ENCODE results near the gene MDP1.

The MDP1 gene

GRCh38 chr14:24215495-24216344, at the start of gene MDP1:
Gene MDP1 (minus strand): TSS chr14:24216066. CDS start chr14:24215955, 111 bp downstream.
- peak; percentile 76 to 95 for DNase-seq

GRCh38 chr14:24264298-24264697, 48.4 kb upstream of the MDP1 start:
- no peak for DNase-seq

- DNase-seq = no peak
These were observed 48.0 kb upstream of the MDP1 start for GRCh38 chr14:24263848-24264247.

- no peak for DNase-seq
These were observed 47.2 kb upstream of the MDP1 start, which contains the start of gene TGM1 for GRCh38 chr14:24262821-24263733. Gene TGM1 (minus strand): TSS chr14:24263177. CDS start chr14:24262352, 825 bp downstream.

- no peak for DNase-seq
These were observed 46.1 kb upstream of the MDP1 start for GRCh38 chr14:24261969-24262327.

GRCh38 chr14:24261256-24261968, 45.5 kb upstream of the MDP1 start:
- no peak for DNase-seq

GRCh38 chr14:24260780-24261157, 44.9 kb upstream of the MDP1 start:
- no peak for DNase-seq

GRCh38 chr14:24260026-24260779, 44.3 kb upstream of the MDP1 start:
- DNase-seq = no peak

GRCh38 chr14:24259282-24260025, 43.6 kb upstream of the MDP1 start:
- DNase-seq = no peak

- DNase-seq = no peak
These were observed 42.8 kb upstream of the MDP1 start for GRCh38 chr14:24258548-24259265.

- DNase-seq = no peak
These were observed 42.3 kb upstream of the MDP1 start for GRCh38 chr14:24258119-24258518.

- no peak for DNase-seq
These were observed 41.1 kb upstream of the MDP1 start for GRCh38 chr14:24256960-24257359.

- no peak for DNase-seq
These were observed 40.3 kb upstream of the MDP1 start for GRCh38 chr14:24255931-24256711.

- DNase-seq = no peak
These were observed 39.6 kb upstream of the MDP1 start for GRCh38 chr14:24255438-24255837.

- DNase-seq = no peak
These were observed 38.9 kb upstream of the MDP1 start for GRCh38 chr14:24254630-24255392.

- no peak for DNase-seq
These were observed 38.1 kb upstream of the MDP1 start for GRCh38 chr14:24253936-24254335.

- DNase-seq = no peak
These were observed 36.6 kb upstream of the MDP1 start for GRCh38 chr14:24252289-24253124.

GRCh38 chr14:24251880-24252288, 36.0 kb upstream of the MDP1 start:
- no peak for DNase-seq

All from NCI-H524 (cell line).